ENCODE measurements around the gene UVSSA.
A peak's percentile ranks its signal among the peaks of the same experiment; 100 is the strongest.
"Not testable (repeated sequence)": the region's sequence is repeated elsewhere in the genome, so short reads cannot be mapped to it uniquely, and the experiment has no call there.

Gene UVSSA

GRCh38 chr4:1332686-1333085 is 14.3 kb upstream of the UVSSA start:
- DNase-seq: no peak

GRCh38 chr4:1333256-1333655 is 13.8 kb upstream of the UVSSA start:
- DNase-seq: no peak

DNA sequence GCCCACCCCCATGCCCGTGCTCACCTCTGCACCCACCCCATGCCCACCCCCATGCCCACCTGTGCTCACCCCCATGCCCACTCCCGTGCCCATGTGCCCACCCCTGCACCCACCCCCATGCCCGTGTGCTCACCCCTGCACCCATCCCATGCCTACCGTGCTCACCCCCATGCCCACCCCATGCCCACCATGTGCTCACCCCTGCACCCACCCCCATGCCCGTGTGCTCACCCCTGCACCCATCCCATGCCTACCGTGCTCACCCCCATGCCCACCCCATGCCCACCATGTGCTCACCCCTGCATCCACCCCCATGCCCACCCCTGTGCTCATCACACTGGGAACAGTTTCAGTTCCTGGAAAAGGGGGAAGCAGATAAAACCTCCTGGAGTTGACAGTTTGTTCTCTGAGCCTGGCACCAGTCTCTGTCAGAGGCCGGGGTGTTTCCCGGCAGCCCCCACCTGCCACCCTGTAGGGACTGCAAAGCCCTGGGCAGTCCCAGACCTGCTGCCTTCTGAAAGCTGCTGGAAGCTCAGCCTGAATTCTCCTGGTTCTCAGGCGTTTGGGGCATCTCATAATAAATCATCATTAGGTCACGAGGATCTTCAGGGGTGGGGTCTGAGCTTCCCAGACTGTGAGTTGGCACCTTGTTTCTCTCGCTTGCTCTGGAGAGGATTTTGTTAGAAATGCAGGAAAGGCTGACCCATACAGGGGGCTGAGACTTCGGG is 13.0 kb upstream of the UVSSA start:
- DNase-seq: not testable (repeated sequence)

GRCh38 chr4:1334579-1334895 is 12.5 kb upstream of the UVSSA start:
- no peak for DNase-seq

- DNase-seq: not testable (repeated sequence)
These were observed 11.7 kb upstream of the UVSSA start for GRCh38 chr4:1335193-1335883.

DNA sequence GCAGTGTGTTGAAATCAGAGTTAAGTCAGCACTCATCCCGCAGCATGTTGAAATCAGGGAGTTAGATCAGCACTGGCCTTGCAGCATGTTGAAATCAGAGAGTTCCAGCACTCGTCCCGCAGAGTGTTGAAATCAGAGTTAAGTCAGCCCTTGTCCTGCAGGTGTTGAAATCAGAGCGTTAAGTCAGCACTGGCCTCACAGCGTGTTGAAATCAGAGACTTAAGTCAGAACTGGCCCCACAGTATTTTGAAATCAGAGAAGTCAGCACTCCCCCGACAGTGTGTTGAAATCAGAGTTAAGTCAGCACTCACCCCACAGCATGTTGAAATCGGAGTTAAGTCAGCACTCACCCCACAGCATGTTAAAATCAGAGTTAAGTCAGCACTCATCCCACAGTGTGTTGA is 10.9 kb upstream of the UVSSA start:
- no peak for DNase-seq

GRCh38 chr4:1337376-1337831 is 9.6 kb upstream of the UVSSA start:
- DNase-seq: peak; percentile 86

DNA sequence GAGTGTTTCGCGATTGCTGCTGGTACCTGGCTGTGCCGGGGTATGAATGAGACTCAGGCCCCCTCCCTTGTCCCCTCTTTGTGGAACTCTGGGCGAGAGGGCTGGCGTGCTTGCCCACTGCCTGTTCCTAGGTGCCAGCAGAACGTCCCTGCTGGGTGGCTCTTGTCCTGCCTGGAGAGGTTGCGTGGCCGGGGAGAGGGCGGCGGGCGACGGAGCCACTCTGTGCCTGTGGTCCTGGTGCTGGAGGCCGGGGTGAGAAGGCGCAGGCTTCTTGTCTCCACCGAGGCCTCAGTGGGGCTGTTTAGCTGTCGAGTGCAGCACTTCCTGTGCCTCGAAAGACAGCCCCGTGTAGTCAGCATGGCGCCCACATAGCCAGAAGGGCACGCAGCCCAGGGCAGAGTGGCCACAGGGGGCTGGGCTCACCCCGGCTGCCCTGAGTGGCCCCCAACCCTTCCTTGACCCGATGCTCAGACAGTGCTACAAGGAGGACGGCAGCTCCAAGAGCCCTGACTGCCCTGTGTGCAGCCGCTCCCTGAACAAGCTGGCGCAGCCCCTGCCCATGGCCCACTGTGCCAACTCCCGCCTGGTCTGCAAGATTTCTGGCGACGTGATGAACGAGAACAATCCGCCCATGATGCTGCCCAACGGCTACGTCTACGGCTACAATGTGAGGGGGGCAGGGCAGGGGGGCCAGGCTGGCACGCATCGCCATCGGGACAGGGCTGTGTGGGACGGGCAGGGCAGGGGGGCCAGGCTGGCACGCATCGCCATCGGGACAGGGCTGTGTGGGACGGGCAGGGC is 8.9 kb upstream of the UVSSA start:
- DNase-seq: no peak

- no peak for DNase-seq
These were observed 8.1 kb upstream of the UVSSA start for GRCh38 chr4:1338752-1339414.

DNA sequence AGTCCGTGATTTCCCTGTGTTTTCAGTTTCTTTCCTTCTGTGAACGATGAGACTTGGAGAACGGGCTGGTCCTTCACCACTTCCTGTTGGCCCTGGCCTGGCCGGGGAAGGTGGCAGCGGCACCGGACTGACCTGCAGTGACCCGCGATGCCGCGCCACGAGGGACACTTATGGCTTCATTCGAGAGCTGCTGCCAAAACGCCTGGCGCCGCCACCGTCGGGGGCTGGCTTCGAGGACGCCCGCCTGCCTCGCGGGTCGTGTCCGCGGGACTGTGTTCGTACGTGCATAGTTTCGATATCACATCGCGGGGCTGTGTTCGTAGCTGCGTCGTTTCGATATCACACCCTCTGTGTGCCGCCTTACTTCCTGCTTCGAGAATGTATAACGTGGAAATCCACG is 7.5 kb upstream of the UVSSA start:
- DNase-seq: no peak

- DNase-seq: no peak
These were observed 6.7 kb upstream of the UVSSA start for GRCh38 chr4:1340181-1340747.

DNA sequence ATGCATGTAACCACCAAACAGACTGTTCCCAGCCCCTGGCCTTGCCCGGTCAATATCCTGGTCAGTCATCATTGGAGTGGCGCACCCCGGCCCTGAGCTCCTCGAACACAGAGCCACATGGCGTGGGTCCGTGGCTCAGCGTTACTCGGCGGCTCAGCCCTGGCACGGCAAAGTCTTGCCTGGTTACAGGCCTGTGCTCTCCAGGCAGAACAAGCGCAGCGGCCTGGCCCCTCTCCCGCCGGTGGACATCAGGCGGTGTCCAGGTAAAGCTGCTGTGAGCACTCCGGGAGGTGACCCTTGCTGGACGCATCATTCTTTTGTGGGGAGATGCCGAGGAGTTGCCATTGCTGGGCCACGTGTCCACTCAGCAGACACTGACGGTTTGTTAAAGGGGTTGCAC is 6.1 kb upstream of the UVSSA start:
- DNase-seq: no peak

DNA sequence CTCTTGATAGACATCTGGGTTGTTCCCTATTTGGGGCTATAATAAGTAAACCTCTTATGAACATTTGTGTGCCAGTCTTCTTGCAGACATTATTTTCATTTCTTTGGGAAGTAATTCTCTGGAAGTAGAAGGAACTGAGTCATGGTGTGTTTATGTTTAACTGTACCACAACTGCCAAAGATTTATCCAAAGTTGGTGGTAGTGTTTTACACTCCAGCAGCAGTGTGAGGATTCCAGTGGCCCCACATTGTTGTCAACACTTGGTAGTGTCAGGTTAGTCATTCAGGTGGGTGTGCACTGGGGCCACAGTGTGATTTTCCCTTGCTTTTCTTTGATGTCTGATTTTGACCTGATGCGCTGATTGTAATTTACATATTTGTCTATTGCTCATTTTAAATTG is 5.0 kb upstream of the UVSSA start:
- DNase-seq: no peak

GRCh38 chr4:1344696-1345095 is 2.3 kb upstream of the UVSSA start:
- DNase-seq: no peak

DNA sequence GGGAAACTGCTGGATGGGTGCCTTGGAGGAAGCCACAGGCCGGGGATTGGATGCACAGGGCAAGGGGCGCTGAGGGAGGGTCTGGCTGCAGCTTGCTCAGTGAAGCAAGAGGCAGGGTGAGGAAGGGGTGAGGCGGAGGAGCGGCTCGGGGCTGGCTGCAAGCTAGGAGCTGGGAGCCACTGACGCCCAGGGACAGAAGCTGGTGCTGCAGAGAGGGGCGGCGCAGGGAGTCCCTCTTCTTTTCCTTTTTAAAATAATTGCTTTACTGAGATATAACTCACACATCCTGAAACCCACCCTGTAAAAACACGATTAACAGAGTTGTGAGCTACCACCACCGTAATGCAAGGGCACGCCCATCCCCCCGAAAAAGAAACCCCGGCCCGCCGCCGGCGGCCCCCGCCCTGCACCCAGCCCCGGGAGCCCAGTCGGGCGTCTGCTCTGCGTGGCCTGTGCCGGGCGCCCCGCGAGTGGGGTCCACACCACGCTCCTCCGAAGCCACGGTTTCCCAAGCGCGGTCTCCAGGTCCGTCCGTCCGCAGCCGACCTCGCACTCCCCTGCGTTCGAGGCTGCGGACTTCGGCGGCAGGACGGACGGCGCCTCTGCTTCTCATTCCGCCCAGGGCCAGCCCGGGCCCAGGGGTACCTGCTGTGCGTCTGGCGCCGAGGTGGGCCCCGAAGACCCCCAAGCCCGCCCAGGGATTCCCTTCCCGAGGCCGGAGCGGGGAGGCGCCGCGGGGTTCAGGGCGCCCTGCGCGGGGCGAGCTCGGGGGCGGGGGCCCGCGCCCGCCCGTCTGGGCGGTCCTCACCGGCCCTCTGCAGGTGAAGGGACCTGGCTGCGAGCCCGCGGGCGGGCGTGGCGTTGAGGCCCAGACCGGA is 866 bp upstream of the UVSSA start:
- DNase-seq: peak; percentile 51

- peak; percentile 64 for DNase-seq
These were observed 429 bp downstream of the UVSSA start for GRCh38 chr4:1347410-1347864.

GRCh38 chr4:1348014-1348513 is 1.1 kb downstream of the UVSSA start:
- DNase-seq: no peak

DNA sequence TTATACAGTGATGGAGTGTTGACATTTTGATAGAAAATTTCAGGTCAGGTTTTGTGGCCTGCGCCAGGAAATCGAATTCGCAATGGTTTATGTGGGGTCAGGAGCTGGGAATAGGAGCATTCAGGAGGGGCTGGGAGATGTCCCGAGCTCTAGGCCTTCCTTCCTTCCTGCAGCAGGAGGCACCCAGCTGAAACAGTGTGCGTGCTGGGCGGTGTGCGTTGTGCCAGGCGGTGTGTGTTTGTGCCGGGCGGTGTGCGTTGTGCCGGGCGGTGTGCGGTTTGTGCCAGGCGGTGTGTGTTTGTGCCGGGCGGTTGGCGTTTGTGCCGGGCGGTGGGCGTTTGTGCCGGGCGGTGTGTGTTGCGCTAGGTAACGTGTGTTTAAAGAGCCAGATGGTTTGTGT is 1.7 kb downstream of the UVSSA start:
- DNase-seq: no peak

GRCh38 chr4:1349359-1350168 is 2.6 kb downstream of the UVSSA start:
- DNase-seq: no peak

- DNase-seq: no peak
These were observed 3.1 kb downstream of the UVSSA start for GRCh38 chr4:1350169-1350520.

All from activated CD4-positive, alpha-beta T cell treated with anti-CD3 and anti-CD28 coated beads for 48 hours (primary cell).